Psoas muscle (tissue), 8 donors: Measurements from ENCODE around the gene KASH5. TPM values are rescaled to one million over a fixed set of nuclear protein-coding genes. Genes with fewer than 3 reads are reported as not detected.

ENCODE experiments used
- ATAC-seq, 4 donors: fragments of 200-7000 bp; cut with Tn5 transposase; one replicate each; pipeline ENCODE4 v1.9.1; 2020; ENCODE audit warnings: moderate library complexity in 3 of 4, mild to moderate bottlenecking in 2 of 4
- DNase-seq, 2 donors: peaks; one replicate each; pipeline ENCODE4 v3.0.0-alpha.2; 2020
- H3K27ac ChIP-seq: fragments of 200-600 bp; one replicate; pipeline ENCODE4 v1.8.0; 2022
- H3K27me3 ChIP-seq, 3 donors: fragments of 200-600 bp in 1 of 3; one replicate each; pipeline versions ENCODE4 v1.6.1 to v1.8.0; 2013 to 2022; ENCODE audit warnings: low read length in 2 of 3, mild to moderate bottlenecking in 2 of 3, moderate library complexity in 1 of 3; ENCODE audit not compliant: insufficient read depth in 3 of 3
- H3K36me3 ChIP-seq, 2 donors: fragments of 200-600 bp in 1 of 2; one replicate each; pipeline versions ENCODE4 v1.6.1 to v1.8.0; 2013 to 2022; ENCODE audit warnings: low read depth in 1 of 2, mild to moderate bottlenecking in 1 of 2, moderate library complexity in 1 of 2; ENCODE audit not compliant: insufficient read depth in 1 of 2
- H3K4me1 ChIP-seq: fragments of 200-600 bp; one replicate; pipeline ENCODE4 v1.8.0; 2022
- H3K4me3 ChIP-seq: fragments of 200-600 bp; one replicate; pipeline ENCODE4 v1.8.0; 2022; ENCODE audit warnings: mild to moderate bottlenecking
- H3K9me3 ChIP-seq: fragments of 200-600 bp; one replicate; pipeline ENCODE4 v1.8.0; 2022
- CTCF ChIP-seq: fragments of 200-600 bp; IDR thresholded peaks from one replicate; pipeline ENCODE4 v1.8.0; 2022; ENCODE audit warnings: antibody characterized with exemption
- whole genome bisulfite sequencing, 3 donors: extraction: QIAGEN DNeasy Blood & Tissue Kit; methylation state at CpG; one replicate each; pipeline versions ENCODE4 v1.1.6 to v1.1.7; 2013; 5-methylcytosine and 5-hydroxymethylcytosine counted together
- intact Hi-C, 2 donors: fragments of 100-400 bp; cut with DNase I; formaldehyde crosslinking; loops; one replicate each; pipeline versions ENCODE4 v1.11.0 to v1.14.2; 2022
- polyA plus RNA-seq, 3 donors: library from polyadenylated mRNA; stranded (reverse); fragments of 200-250 nt; gene quantifications; one replicate each; pipeline ENCODE4 v1.2.3, GENCODE V29; 2013
- total RNA-seq, 4 donors: library from RNA; stranded (reverse); fragmentation: NEBNext Ultra II Directional in 2 of 4; extraction: Animal tissue kit (Norgen Biotek cat#: 25700) in 2 of 4; gene quantifications; one replicate each; pipeline versions ENCODE4 v1.2.1 to v1.2.4, GENCODE V29; 2021 to 2023
- donor health status: healthy with polysubstance abuse.
- donor health status: DM: no; HTN: no; CAD: no; lungs with moderate emphysema.
- donor health status: Bipolar disorder and iron deficiency.
- donor health status: healthy.
- donor health status: DM: yes; HTN: yes; CAD: no.
- donor health status: DM: no; HTN: no; CAD: no.
- donor health status: DM: no; HTN: no; CAD: no.
- donor health status: DM: yes; HTN: yes; CAD: no.

Gene KASH5
- total and polyA plus RNA-seq, 7 donors = not detected

GRCh38 chr19:49389406-49389805 lies 1.4 kb downstream of the KASH5 start:
- Histone ChIP-seq H3K9me3 (no peaks in the 10 kb centered on the region), H3K36me3 (no peaks in the 10 kb centered on the region), H3K27me3 (peaks cover 0 to 6% (median 5%) of the 10 kb centered on the region in 3 donors), H3K4me3 (no peak overlapping the region), H3K4me1 (no peaks in the 10 kb centered on the region), H3K27ac (no peak overlapping the region)
- ATAC-seq (no peak), DNase-seq (no peak)
- WGBS, 3 donors = 82 to 86% (median 86%) methylated on average over 20 of the region's 20 CpGs
- no peak for TF ChIP-seq CTCF
- intact Hi-C loops = no loop called here

GRCh38 chr19:49390131-49390928 lies 2.3 kb downstream of the KASH5 start:
- no peak for DNase-seq
- Histone ChIP-seq H3K27me3 (peaks cover 0 to 6% (median 5%) of the 10 kb centered on the region in 3 donors), H3K36me3 (no peaks in the 10 kb centered on the region), H3K27ac (no peak overlapping the region), H3K9me3 (no peaks in the 10 kb centered on the region), H3K4me1 (no peaks in the 10 kb centered on the region), H3K4me3 (no peak overlapping the region)
- no peak for ATAC-seq
- no peak for TF ChIP-seq CTCF
- intact Hi-C loops = no loop called here
- 39 to 56% (median 43%) methylated on average over 25 to 26 of the region's 26 CpGs for WGBS, 3 donors

- 26 to 40% (median 37%) methylated on average over 9 of the region's 9 CpGs for WGBS, 3 donors
- TF ChIP-seq CTCF = no peak
- no peak overlapping the region for H3K27ac ChIP-seq
- H3K27me3 ChIP-seq = peaks cover 0 to 6% (median 5%) of the 10 kb centered on the region in 3 donors
- H3K4me3 ChIP-seq = no peak overlapping the region
- DNase-seq (no peak), ATAC-seq (no peak)
- H3K4me1 ChIP-seq = no peaks in the 10 kb centered on the region
- no peaks in the 10 kb centered on the region for H3K36me3 ChIP-seq
- H3K9me3 ChIP-seq = no peaks in the 10 kb centered on the region
- intact Hi-C loops = no loop called here
These were observed 2.9 kb downstream of the KASH5 start for GRCh38 chr19:49390929-49391359.

GRCh38 chr19:49391581-49392399 lies 3.7 kb downstream of the KASH5 start:
- Histone ChIP-seq H3K36me3 (no peaks in the 10 kb centered on the region), H3K4me3 (no peak overlapping the region), H3K27ac (no peak overlapping the region), H3K9me3 (no peaks in the 10 kb centered on the region), H3K27me3 (peaks cover 0 to 6% (median 5%) of the 10 kb centered on the region in 3 donors), H3K4me1 (no peaks in the 10 kb centered on the region)
- WGBS, 3 donors = 20 to 24% (median 22%) methylated on average over 13 to 14 of the region's 14 CpGs
- ATAC-seq (peak; percentile 85 to 88 (median 86)), DNase-seq (peak; percentile 77 to 88)
- intact Hi-C loops = loop anchor here (1.0 to 2.0 kb wide), 2 partner anchors 51 to 52 kb away; no protein-coding TSS in a partner anchor
- peak; percentile 81 for TF ChIP-seq CTCF
